WTC11 (cell line): ENCODE data around the gene PHKB. TPM values are rescaled to one million over a fixed set of nuclear protein-coding genes. Genes with fewer than 3 reads are reported as not detected.
"Not testable (repeated sequence)": the region's sequence is repeated elsewhere in the genome, so short reads cannot be mapped to it uniquely, and the experiment has no call there.

ENCODE experiments used
- ATAC-seq: fragments of 200-7000 bp; cut with Tn5 transposase; 2 replicates; pipeline ENCODE4 v1.10.0; 2021; ENCODE audit warnings: mild to moderate bottlenecking, moderate library complexity
- CTCF ChIA-PET: fragments of 300-600 bp; sonication (Branson Sonifier 250); formaldehyde crosslinking; loops from one replicate; lab custom pipeline; 2021; ENCODE audit warnings: antibody characterized with exemption; lab: Charles Lee
- POLR2A ChIA-PET: fragments of 350-600 bp; sonication (Branson Sonifier 250); formaldehyde crosslinking; loops from one replicate; lab custom pipeline; 2021; ENCODE audit warnings: antibody characterized with exemption; lab: Charles Lee
- DNase-seq: peaks from one replicate; pipeline ENCODE4 v3.0.0; 2021; ENCODE audit warnings: low spot score
- H3K27ac Mint-ChIP-seq: 2 replicates; pipeline ENCODE4 v1.8.0; 2021; ENCODE audit warnings: mixed read lengths
- H3K27me3 Mint-ChIP-seq: 2 replicates; pipeline ENCODE4 v1.8.0; 2021; ENCODE audit warnings: low read depth, mild to moderate bottlenecking, moderate library complexity, mixed read lengths
- H3K36me3 Mint-ChIP-seq: 2 replicates; pipeline ENCODE4 v1.8.0; 2021; ENCODE audit warnings: mixed read lengths
- H3K4me1 Mint-ChIP-seq: 2 replicates; pipeline ENCODE4 v1.8.0; 2022; ENCODE audit warnings: mixed read lengths
- H3K4me3 Mint-ChIP-seq: 2 replicates; pipeline ENCODE4 v1.8.0; 2021; ENCODE audit warnings: mild to moderate bottlenecking, moderate library complexity, mixed read lengths
- H3K9me3 Mint-ChIP-seq: 2 replicates; pipeline ENCODE4 v1.8.0; 2021; ENCODE audit warnings: mixed read lengths
- ATF3 ChIP-seq: sonication (generic); formaldehyde crosslinking; conservative IDR thresholded peaks from 2 replicates; pipeline ENCODE4 v1.8.1; 2022; ENCODE audit warnings: mild to moderate bottlenecking, missing genetic modification reagents
- GABPB1 ChIP-seq: sonication (generic); formaldehyde crosslinking; IDR thresholded peaks from 2 replicates; pipeline ENCODE4 v1.8.1; 2023; ENCODE audit warnings: mild to moderate bottlenecking, missing genetic modification reagents
- HMGA2 ChIP-seq: fragments of 250-450 bp; sonication (Bioruptor Pico); IDR thresholded peaks from 2 replicates; pipeline ENCODE4 v1.4.0; 2021; ENCODE audit warnings: mild to moderate bottlenecking, moderate library complexity
- NR2C2 ChIP-seq: sonication (generic); formaldehyde crosslinking; IDR thresholded peaks from 2 replicates; pipeline ENCODE4 v1.8.0; 2022; ENCODE audit warnings: mild to moderate bottlenecking, missing genetic modification reagents
- RORB ChIP-seq: fragments of 250-450 bp; sonication (Bioruptor Pico); IDR thresholded peaks from 2 replicates; pipeline ENCODE4 v1.9.0; 2021; ENCODE audit warnings: mild to moderate bottlenecking
- SP1 ChIP-seq: sonication (generic); formaldehyde crosslinking; conservative IDR thresholded peaks from 2 replicates; pipeline ENCODE4 v1.8.1; 2022; ENCODE audit warnings: missing genetic modification reagents
- USF2 ChIP-seq: sonication (generic); formaldehyde crosslinking; IDR thresholded peaks from 2 replicates; pipeline ENCODE4 v1.8.1; 2023; ENCODE audit warnings: mild to moderate bottlenecking, missing genetic modification reagents, moderate library complexity
- ZNF138 ChIP-seq: sonication (generic); formaldehyde crosslinking; conservative IDR thresholded peaks from 2 replicates; pipeline ENCODE4 v1.8.1; 2022; ENCODE audit warnings: mild to moderate bottlenecking, moderate library complexity, missing genetic modification reagents
- ZNF423 ChIP-seq: fragments of 250-450 bp; sonication (Bioruptor Pico); IDR thresholded peaks from 2 replicates; pipeline ENCODE4 v2.1.2; 2022; ENCODE audit warnings: mild to moderate bottlenecking, moderate library complexity
- ZNF671 ChIP-seq: fragments of 250-450 bp; sonication (Bioruptor Pico); IDR thresholded peaks from 2 replicates; pipeline ENCODE4 v1.8.0; 2021; ENCODE audit warnings: mild to moderate bottlenecking
- total RNA-seq: library from RNA; stranded (reverse); gene quantifications from 3 replicates; pipeline ENCODE4 v1.2.3, GENCODE V29; 2021
- TF ChIP-seq, protein P1 (sequence below): fragments of 250-450 bp; sonication (Bioruptor Pico); IDR thresholded peaks from 2 replicates; pipeline ENCODE4 v1.9.0; 2021; ENCODE audit warnings: mild to moderate bottlenecking
- TF ChIP-seq, protein P2 (sequence below): sonication (generic); formaldehyde crosslinking; IDR thresholded peaks from 2 replicates; pipeline ENCODE4 v1.8.0; 2022; ENCODE audit warnings: missing genetic modification reagents
- TF ChIP-seq, protein P3 (sequence below): sonication (generic); formaldehyde crosslinking; IDR thresholded peaks from 2 replicates; pipeline ENCODE4 v1.8.0; 2022; ENCODE audit warnings: mild to moderate bottlenecking, missing genetic modification reagents
- TF ChIP-seq, protein P4 (sequence below): fragments of 250-450 bp; sonication (Bioruptor Pico); IDR thresholded peaks from 2 replicates; pipeline ENCODE4 v1.9.0; 2021; ENCODE audit warnings: moderate library complexity, mild to moderate bottlenecking, inconsistent platforms, borderline replicate concordance

Gene PHKB
- total RNA-seq, 1 experiment from 2014 or later: 43.9 TPM

DNA sequence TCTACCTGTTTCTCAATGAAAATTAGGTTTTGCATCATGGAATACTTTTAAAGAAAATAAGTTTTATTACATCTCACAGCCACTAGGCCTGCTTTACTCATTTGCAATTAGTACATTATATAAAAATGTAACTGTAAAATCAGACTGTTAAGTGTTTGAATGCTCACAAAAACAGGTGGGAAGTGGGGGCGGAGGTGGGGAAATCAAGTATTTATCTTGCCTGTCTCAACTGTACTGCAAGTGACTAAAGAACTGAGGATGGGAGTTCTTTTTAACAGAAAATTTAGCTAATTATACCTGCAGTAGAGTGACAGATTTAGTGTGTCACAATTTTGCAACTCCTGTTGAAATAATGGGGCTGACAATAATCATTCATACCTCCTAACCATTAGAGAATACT, 34.3 kb upstream of the PHKB start (continued):
- TF ChIP-seq, protein P1, sequence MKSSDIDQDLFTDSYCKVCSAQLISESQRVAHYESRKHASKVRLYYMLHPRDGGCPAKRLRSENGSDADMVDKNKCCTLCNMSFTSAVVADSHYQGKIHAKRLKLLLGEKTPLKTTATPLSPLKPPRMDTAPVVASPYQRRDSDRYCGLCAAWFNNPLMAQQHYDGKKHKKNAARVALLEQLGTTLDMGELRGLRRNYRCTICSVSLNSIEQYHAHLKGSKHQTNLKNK: no peak
- TF ChIP-seq NR2C2 (CRISPR knock-in tag) (no peak), ZNF423 (no peak), RORB (no peak), USF2 (no peak)
- TF ChIP-seq, protein P2, sequence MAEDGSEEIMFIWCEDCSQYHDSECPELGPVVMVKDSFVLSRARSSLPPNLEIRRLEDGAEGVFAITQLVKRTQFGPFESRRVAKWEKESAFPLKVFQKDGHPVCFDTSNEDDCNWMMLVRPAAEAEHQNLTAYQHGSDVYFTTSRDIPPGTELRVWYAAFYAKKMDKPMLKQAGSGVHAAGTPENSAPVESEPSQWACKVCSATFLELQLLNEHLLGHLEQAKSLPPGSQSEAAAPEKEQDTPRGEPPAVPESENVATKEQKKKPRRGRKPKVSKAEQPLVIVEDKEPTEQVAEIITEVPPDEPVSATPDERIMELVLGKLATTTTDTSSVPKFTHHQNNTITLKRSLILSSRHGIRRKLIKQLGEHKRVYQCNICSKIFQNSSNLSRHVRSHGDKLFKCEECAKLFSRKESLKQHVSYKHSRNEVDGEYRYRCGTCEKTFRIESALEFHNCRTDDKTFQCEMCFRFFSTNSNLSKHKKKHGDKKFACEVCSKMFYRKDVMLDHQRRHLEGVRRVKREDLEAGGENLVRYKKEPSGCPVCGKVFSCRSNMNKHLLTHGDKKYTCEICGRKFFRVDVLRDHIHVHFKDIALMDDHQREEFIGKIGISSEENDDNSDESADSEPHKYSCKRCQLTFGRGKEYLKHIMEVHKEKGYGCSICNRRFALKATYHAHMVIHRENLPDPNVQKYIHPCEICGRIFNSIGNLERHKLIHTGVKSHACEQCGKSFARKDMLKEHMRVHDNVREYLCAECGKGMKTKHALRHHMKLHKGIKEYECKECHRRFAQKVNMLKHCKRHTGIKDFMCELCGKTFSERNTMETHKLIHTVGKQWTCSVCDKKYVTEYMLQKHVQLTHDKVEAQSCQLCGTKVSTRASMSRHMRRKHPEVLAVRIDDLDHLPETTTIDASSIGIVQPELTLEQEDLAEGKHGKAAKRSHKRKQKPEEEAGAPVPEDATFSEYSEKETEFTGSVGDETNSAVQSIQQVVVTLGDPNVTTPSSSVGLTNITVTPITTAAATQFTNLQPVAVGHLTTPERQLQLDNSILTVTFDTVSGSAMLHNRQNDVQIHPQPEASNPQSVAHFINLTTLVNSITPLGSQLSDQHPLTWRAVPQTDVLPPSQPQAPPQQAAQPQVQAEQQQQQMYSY (CRISPR knock-in tag): no peak

DNA sequence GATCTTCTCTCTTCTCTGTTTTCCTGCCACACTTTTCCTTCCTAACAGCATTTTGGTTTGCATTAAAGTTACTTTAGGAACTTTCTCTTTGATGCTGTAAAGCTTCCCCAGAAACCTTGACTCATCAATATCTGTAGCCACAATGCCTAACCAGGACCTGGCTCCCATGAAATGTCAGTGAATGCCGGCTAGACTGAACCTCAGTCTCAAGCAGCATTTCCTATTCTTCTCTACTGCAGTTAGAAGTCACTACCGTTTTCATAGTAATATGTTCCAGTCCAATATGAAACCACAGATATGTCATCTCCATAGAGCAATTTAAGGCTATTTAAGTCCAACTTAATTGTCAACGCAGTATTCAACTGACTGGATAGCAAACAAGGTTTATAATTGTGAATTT, 29.2 kb upstream of the PHKB start:
- Mint-ChIP-seq H3K27ac (no peak overlapping the region), H3K27me3 (no peaks in the 10 kb centered on the region), H3K4me1 (no peaks in the 10 kb centered on the region), H3K4me3 (no peak overlapping the region), H3K36me3 (peaks cover 24% of the 10 kb centered on the region), H3K9me3 (peaks cover 17% of the 10 kb centered on the region)
- ChIA-PET CTCF (no interaction called here), POLR2A (no interaction called here)
- TF ChIP-seq ZNF138 (CRISPR knock-in tag): no peak
- TF ChIP-seq GABPB1 (CRISPR knock-in tag): no peak
- no peak for TF ChIP-seq HMGA2
- no peak for TF ChIP-seq SP1
- TF ChIP-seq, protein P3, sequence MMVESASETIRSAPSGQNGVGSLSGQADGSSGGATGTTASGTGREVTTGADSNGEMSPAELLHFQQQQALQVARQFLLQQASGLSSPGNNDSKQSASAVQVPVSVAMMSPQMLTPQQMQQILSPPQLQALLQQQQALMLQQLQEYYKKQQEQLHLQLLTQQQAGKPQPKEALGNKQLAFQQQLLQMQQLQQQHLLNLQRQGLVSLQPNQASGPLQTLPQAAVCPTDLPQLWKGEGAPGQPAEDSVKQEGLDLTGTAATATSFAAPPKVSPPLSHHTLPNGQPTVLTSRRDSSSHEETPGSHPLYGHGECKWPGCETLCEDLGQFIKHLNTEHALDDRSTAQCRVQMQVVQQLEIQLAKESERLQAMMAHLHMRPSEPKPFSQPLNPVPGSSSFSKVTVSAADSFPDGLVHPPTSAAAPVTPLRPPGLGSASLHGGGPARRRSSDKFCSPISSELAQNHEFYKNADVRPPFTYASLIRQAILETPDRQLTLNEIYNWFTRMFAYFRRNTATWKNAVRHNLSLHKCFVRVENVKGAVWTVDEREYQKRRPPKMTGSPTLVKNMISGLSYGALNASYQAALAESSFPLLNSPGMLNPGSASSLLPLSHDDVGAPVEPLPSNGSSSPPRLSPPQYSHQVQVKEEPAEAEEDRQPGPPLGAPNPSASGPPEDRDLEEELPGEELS (CRISPR knock-in tag): no peak
- no peak for TF ChIP-seq ZNF671 (CRISPR knock-in tag)
- TF ChIP-seq ATF3 (CRISPR knock-in tag): no peak
- TF ChIP-seq, protein P4, sequence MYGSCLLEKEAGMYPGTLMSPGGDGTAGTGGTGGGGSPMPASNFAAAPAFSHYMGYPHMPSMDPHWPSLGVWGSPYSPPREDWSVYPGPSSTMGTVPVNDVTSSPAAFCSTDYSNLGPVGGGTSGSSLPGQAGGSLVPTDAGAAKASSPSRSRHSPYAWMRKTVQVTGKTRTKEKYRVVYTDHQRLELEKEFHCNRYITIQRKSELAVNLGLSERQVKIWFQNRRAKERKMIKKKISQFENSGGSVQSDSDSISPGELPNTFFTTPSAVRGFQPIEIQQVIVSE (CRISPR knock-in tag): no peak
- ATAC-seq: no peak
- no peak for DNase-seq

DNA sequence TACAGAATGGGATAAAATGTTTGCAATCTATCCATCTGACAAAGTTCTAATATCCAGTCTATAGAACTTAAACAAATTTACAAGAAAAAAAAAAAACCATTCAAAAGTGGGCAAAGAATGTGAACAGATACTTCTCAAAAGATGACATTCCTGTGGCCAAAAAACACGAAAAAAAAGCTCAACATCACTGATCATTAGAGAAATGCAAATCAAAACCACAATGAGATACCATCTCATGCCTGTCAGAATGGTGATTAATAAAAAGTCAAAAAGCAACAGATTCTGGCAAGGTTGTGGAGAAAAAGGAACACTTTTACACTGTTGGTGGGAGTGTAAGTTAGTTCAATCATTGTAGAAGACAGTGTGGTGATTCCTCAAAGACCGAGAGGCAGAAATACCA, 26.9 kb upstream of the PHKB start:
- Mint-ChIP-seq H3K9me3 (peaks cover 33% of the 10 kb centered on the region), H3K36me3 (peaks cover 37% of the 10 kb centered on the region)
- H3K4me1 Mint-ChIP-seq, ATAC-seq, POLR2A ChIA-PET, H3K27me3 Mint-ChIP-seq, CTCF ChIA-PET, H3K27ac Mint-ChIP-seq, H3K4me3 Mint-ChIP-seq, DNase-seq: not testable (repeated sequence)

GRCh38 chr16:47440066-47440465, 21.1 kb upstream of the PHKB start:
- H3K4me1 Mint-ChIP-seq, ATAC-seq, H3K27me3 Mint-ChIP-seq, CTCF ChIA-PET, DNase-seq, H3K27ac Mint-ChIP-seq, POLR2A ChIA-PET, H3K4me3 Mint-ChIP-seq: not testable (repeated sequence)
- peaks cover 45% of the 10 kb centered on the region for H3K36me3 Mint-ChIP-seq
- H3K9me3 Mint-ChIP-seq: peaks cover 40% of the 10 kb centered on the region

- DNase-seq, CTCF ChIA-PET, H3K4me1 Mint-ChIP-seq, H3K27me3 Mint-ChIP-seq, POLR2A ChIA-PET, H3K27ac Mint-ChIP-seq, ATAC-seq, H3K4me3 Mint-ChIP-seq: not testable (repeated sequence)
- peaks cover 34% of the 10 kb centered on the region for H3K9me3 Mint-ChIP-seq
- H3K36me3 Mint-ChIP-seq: peaks cover 38% of the 10 kb centered on the region
Measured at GRCh38 chr16:47442884-47443283, 18.2 kb upstream of the PHKB start.
